WTC11 (cell line): ENCODE results near the gene MRPL10. TPM values are rescaled to one million over a fixed set of nuclear protein-coding genes. Genes with fewer than 3 reads are reported as not detected.
A peak's percentile ranks its signal among the peaks of the same experiment; 100 is the strongest.

Experiments used
- AR ChIP-seq: fragments of 250-450 bp; sonication (Bioruptor Pico); IDR thresholded peaks from 2 replicates; pipeline ENCODE4 v1.9.0; 2021; ENCODE audit warnings: mild to moderate bottlenecking
- ARID4B ChIP-seq: sonication (generic); formaldehyde crosslinking; IDR thresholded peaks from 2 replicates; pipeline ENCODE4 v1.8.0; 2023; ENCODE audit warnings: missing genetic modification reagents, mild to moderate bottlenecking, borderline replicate concordance
- E2F1 ChIP-seq: sonication (generic); formaldehyde crosslinking; IDR thresholded peaks from 2 replicates; pipeline ENCODE4 v1.8.0; 2022; ENCODE audit warnings: mild to moderate bottlenecking, missing genetic modification reagents
- ELF4 ChIP-seq: sonication (generic); formaldehyde crosslinking; IDR thresholded peaks from 2 replicates; pipeline ENCODE4 v1.8.1; 2022; ENCODE audit warnings: low read depth, mild to moderate bottlenecking, moderate library complexity, missing genetic modification reagents
- ESRRA ChIP-seq: sonication (generic); formaldehyde crosslinking; IDR thresholded peaks from 2 replicates; pipeline ENCODE4 v1.8.1; 2022; ENCODE audit warnings: mild to moderate bottlenecking, missing genetic modification reagents, borderline replicate concordance
- GABPB1 ChIP-seq: sonication (generic); formaldehyde crosslinking; IDR thresholded peaks from 2 replicates; pipeline ENCODE4 v1.8.1; 2023; ENCODE audit warnings: mild to moderate bottlenecking, missing genetic modification reagents
- GTF2I ChIP-seq: fragments of 250-450 bp; sonication (Bioruptor Pico); conservative IDR thresholded peaks from 2 replicates; pipeline ENCODE4 v1.4.0; 2021; ENCODE audit warnings: mild to moderate bottlenecking
- IRF1 ChIP-seq: sonication (generic); formaldehyde crosslinking; IDR thresholded peaks from 2 replicates; pipeline ENCODE4 v1.8.0; 2023; ENCODE audit warnings: missing genetic modification reagents
- MAX ChIP-seq: sonication (generic); formaldehyde crosslinking; IDR thresholded peaks from 2 replicates; pipeline ENCODE4 v1.8.0; 2022; ENCODE audit warnings: mild to moderate bottlenecking, missing genetic modification reagents
- MLX ChIP-seq: sonication (generic); formaldehyde crosslinking; IDR thresholded peaks from 2 replicates; pipeline ENCODE4 v1.8.1; 2023; ENCODE audit warnings: mild to moderate bottlenecking, missing genetic modification reagents, moderate library complexity
- MXD4 ChIP-seq: fragments of 250-450 bp; sonication (Bioruptor Pico); IDR thresholded peaks from 2 replicates; pipeline ENCODE4 v1.8.0; 2021; ENCODE audit warnings: mild to moderate bottlenecking, moderate library complexity, borderline replicate concordance
- PREB ChIP-seq: sonication (generic); formaldehyde crosslinking; IDR thresholded peaks from 2 replicates; pipeline ENCODE4 v1.8.1; 2022; ENCODE audit warnings: mild to moderate bottlenecking, missing genetic modification reagents, moderate library complexity, borderline replicate concordance
- SP1 ChIP-seq: sonication (generic); formaldehyde crosslinking; conservative IDR thresholded peaks from 2 replicates; pipeline ENCODE4 v1.8.1; 2022; ENCODE audit warnings: missing genetic modification reagents
- TCF7 ChIP-seq: sonication (generic); formaldehyde crosslinking; IDR thresholded peaks from 2 replicates; pipeline ENCODE4 v1.8.0; 2022; ENCODE audit warnings: mild to moderate bottlenecking, low read depth, missing genetic modification reagents, moderate library complexity
- TEAD4 ChIP-seq: sonication (generic); formaldehyde crosslinking; IDR thresholded peaks from 2 replicates; pipeline ENCODE4 v1.8.0; 2022; ENCODE audit warnings: mild to moderate bottlenecking, missing genetic modification reagents
- USF2 ChIP-seq: sonication (generic); formaldehyde crosslinking; IDR thresholded peaks from 2 replicates; pipeline ENCODE4 v1.8.1; 2023; ENCODE audit warnings: mild to moderate bottlenecking, missing genetic modification reagents, moderate library complexity
- ZBTB43 ChIP-seq: sonication (generic); formaldehyde crosslinking; IDR thresholded peaks from 2 replicates; pipeline ENCODE4 v1.8.1; 2023; ENCODE audit warnings: mild to moderate bottlenecking, missing genetic modification reagents
- ZNF532 ChIP-seq: fragments of 250-450 bp; sonication (Bioruptor Pico); IDR thresholded peaks from 2 replicates; pipeline ENCODE4 v1.9.0; 2021; ENCODE audit warnings: mild to moderate bottlenecking, borderline replicate concordance
- total RNA-seq: library from RNA; stranded (reverse); gene quantifications from 3 replicates; pipeline ENCODE4 v1.2.3, GENCODE V29; 2021

The MRPL10 gene
- total RNA-seq, 1 experiment from 2014 or later, result 80.1 TPM

- no peak for TF ChIP-seq E2F1 (CRISPR knock-in tag)
- TF ChIP-seq ZBTB43, result peak; percentile 37; the same call in 1 of the 2 replicates
- TF ChIP-seq ARID4B (CRISPR knock-in tag), result peak; percentile 78; the same call in 1 of the 2 replicates
- no peak for TF ChIP-seq ELF4 (CRISPR knock-in tag)
- no peak for TF ChIP-seq TCF7 (CRISPR knock-in tag)
- peak; percentile 64; the same call in 1 of the 2 replicates for TF ChIP-seq MAX
- TF ChIP-seq SP1 (CRISPR knock-in tag), result no peak
- no peak for TF ChIP-seq ZNF532
- no peak for TF ChIP-seq USF2 (CRISPR knock-in tag)
- TF ChIP-seq AR (CRISPR knock-in tag), result no peak
- TF ChIP-seq IRF1, result 0 out of 2 replicates have a peak, but pooled peaks have one; percentile 26
- 0 out of 2 replicates have a peak, but pooled peaks have one; percentile 36 for TF ChIP-seq MLX (CRISPR knock-in tag)
- TF ChIP-seq ESRRA (CRISPR knock-in tag), result no peak
- no peak for TF ChIP-seq GTF2I (CRISPR knock-in tag)
- no peak for TF ChIP-seq MXD4 (CRISPR knock-in tag)
- TF ChIP-seq PREB, result no peak
- TF ChIP-seq GABPB1, result no peak
- TF ChIP-seq TEAD4 (CRISPR knock-in tag), result 0 out of 2 replicates have a peak, but pooled peaks have one; percentile 64
These were observed 45.7 kb downstream of the MRPL10 start (continued) for GRCh38 chr17:47785538-47786123.
